ENCODE results near the gene RPS25. TPM values are rescaled to one million over a fixed set of nuclear protein-coding genes. Genes with fewer than 3 reads are reported as not detected.

Gene RPS25
- total RNA-seq, 1 donor from 2014 or later = 673 TPM

- H3K27ac Mint-ChIP-seq (ENCODE audit: unreplicated experiment) = peak overlapping the region; percentile 33
- peaks cover 5% of the 10 kb centered on the region for H3K27me3 Mint-ChIP-seq (ENCODE audit: unreplicated experiment)
- H3K36me3 Mint-ChIP-seq (ENCODE audit: unreplicated experiment) = no peaks in the 10 kb centered on the region
- no peak overlapping the region for H3K4me3 Mint-ChIP-seq (ENCODE audit: unreplicated experiment)
- peaks cover 11% of the 10 kb centered on the region for H3K4me1 Mint-ChIP-seq (ENCODE audit: low read depth, unreplicated experiment)
- DNase-seq = no peak
- peaks cover 3% of the 10 kb centered on the region for H3K9me3 Mint-ChIP-seq (ENCODE audit: unreplicated experiment)
- no peak for TF ChIP-seq CTCF (IDR thresholded peaks at IDR 0.05; ENCODE audit: partially characterized antibody, unreplicated experiment)
Observed at GRCh38 chr11:119027561-119028345, 9.6 kb upstream of the RPS25 start.

- peaks cover 11% of the 10 kb centered on the region for H3K4me1 Mint-ChIP-seq (ENCODE audit: low read depth, unreplicated experiment)
- no peak for TF ChIP-seq CTCF (IDR thresholded peaks at IDR 0.05; ENCODE audit: partially characterized antibody, unreplicated experiment)
- DNase-seq = no peak
- peaks cover 3% of the 10 kb centered on the region for H3K9me3 Mint-ChIP-seq (ENCODE audit: unreplicated experiment)
- H3K27ac Mint-ChIP-seq (ENCODE audit: unreplicated experiment) = no peak overlapping the region
- no peaks in the 10 kb centered on the region for H3K36me3 Mint-ChIP-seq (ENCODE audit: unreplicated experiment)
- H3K27me3 Mint-ChIP-seq (ENCODE audit: unreplicated experiment) = peaks cover 5% of the 10 kb centered on the region
- no peak overlapping the region for H3K4me3 Mint-ChIP-seq (ENCODE audit: unreplicated experiment)
Observed at GRCh38 chr11:119026970-119027369, 8.8 kb upstream of the RPS25 start.

- Mint-ChIP-seq H3K4me1 (ENCODE audit: low read depth, unreplicated experiment) (peaks cover 11% of the 10 kb centered on the region), H3K36me3 (ENCODE audit: unreplicated experiment) (no peaks in the 10 kb centered on the region), H3K27me3 (ENCODE audit: unreplicated experiment) (peaks cover 5% of the 10 kb centered on the region), H3K27ac (ENCODE audit: unreplicated experiment) (no peak overlapping the region), H3K9me3 (ENCODE audit: unreplicated experiment) (peaks cover 3% of the 10 kb centered on the region), H3K4me3 (ENCODE audit: unreplicated experiment) (no peak overlapping the region)
- no peak for DNase-seq
- no peak for TF ChIP-seq CTCF (IDR thresholded peaks at IDR 0.05; ENCODE audit: partially characterized antibody, unreplicated experiment)
Observed at GRCh38 chr11:119025978-119026766, 8.0 kb upstream of the RPS25 start.

- Mint-ChIP-seq H3K27ac (ENCODE audit: unreplicated experiment) (no peak overlapping the region), H3K9me3 (ENCODE audit: unreplicated experiment) (peaks cover 3% of the 10 kb centered on the region), H3K4me3 (ENCODE audit: unreplicated experiment) (no peak overlapping the region), H3K4me1 (ENCODE audit: low read depth, unreplicated experiment) (peaks cover 11% of the 10 kb centered on the region), H3K36me3 (ENCODE audit: unreplicated experiment) (no peaks in the 10 kb centered on the region), H3K27me3 (ENCODE audit: unreplicated experiment) (peaks cover 5% of the 10 kb centered on the region)
- no peak for TF ChIP-seq CTCF (IDR thresholded peaks at IDR 0.05; ENCODE audit: partially characterized antibody, unreplicated experiment)
- DNase-seq = no peak
Observed at GRCh38 chr11:119025541-119025940, 7.4 kb upstream of the RPS25 start.

- Mint-ChIP-seq H3K9me3 (ENCODE audit: unreplicated experiment) (peaks cover 3% of the 10 kb centered on the region), H3K27me3 (ENCODE audit: unreplicated experiment) (peaks cover 5% of the 10 kb centered on the region), H3K36me3 (ENCODE audit: unreplicated experiment) (no peaks in the 10 kb centered on the region), H3K4me3 (ENCODE audit: unreplicated experiment) (no peak overlapping the region), H3K4me1 (ENCODE audit: low read depth, unreplicated experiment) (peaks cover 12% of the 10 kb centered on the region), H3K27ac (ENCODE audit: unreplicated experiment) (no peak overlapping the region)
- DNase-seq = no peak
- TF ChIP-seq CTCF (IDR thresholded peaks at IDR 0.05; ENCODE audit: partially characterized antibody, unreplicated experiment) = no peak
Observed at GRCh38 chr11:119025099-119025473, 6.9 kb upstream of the RPS25 start.

Measured in glutamatergic neuron (in vitro differentiated cells).